ENCODE data around the gene AGXT.

The AGXT gene

GRCh38 chr2:240920783-240921231 is 52.2 kb downstream of the AGXT start:
- Histone ChIP-seq H3K4me3 (ENCODE audit: low read length) (no peak overlapping the region), H3K36me3 (ENCODE audit: control insufficient read depth, insufficient read depth, low read length) (no peaks in the 10 kb centered on the region), H3K9me3 (ENCODE audit: control insufficient read depth, low read length) (no peaks in the 10 kb centered on the region), H3K9ac (ENCODE audit: low read length) (no peak overlapping the region), H3K4me1 (ENCODE audit: control insufficient read depth, insufficient read depth, low read length) (no peaks in the 10 kb centered on the region), H3K27me3 (ENCODE audit: control insufficient read depth, insufficient read depth, low read length) (no peaks in the 10 kb centered on the region)

DNA sequence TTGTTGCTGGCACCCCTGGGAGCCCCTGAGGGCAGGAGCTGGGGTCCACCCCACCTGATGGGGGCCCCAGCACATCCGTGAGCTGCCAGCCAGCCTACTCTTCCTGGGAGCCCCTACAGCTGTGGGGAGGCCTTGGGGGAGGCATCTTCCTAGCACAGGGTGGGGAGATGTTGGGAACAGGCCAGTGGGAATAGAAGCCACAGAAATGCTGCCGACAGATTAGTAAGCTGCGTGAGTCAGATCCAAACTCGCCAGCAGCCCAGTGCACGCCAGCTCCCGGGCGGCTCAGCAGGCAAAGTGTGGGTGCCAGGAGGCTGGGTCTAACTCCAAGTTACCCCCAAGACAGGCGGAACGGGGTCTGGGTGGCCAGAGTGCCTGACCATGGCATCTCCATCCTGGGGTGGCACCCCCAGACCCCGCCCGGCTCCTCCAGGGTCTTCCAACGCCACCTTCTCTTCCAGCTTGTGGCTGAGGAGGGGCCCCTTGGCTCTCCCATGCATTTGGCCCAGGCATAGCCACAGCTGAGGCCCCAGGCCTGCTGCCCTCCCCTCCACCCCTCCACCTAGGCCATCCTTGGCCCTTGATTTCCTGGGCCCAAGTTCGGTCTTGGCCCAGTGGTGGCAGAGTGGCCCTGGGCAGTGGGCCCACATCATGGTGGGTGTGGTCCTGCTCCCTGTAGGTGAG is 52.8 kb downstream of the AGXT start:
- H3K36me3 ChIP-seq (ENCODE audit: control insufficient read depth, insufficient read depth, low read length), result no peaks in the 10 kb centered on the region
- no peak overlapping the region for H3K9ac ChIP-seq (ENCODE audit: low read length)
- no peaks in the 10 kb centered on the region for H3K27me3 ChIP-seq (ENCODE audit: control insufficient read depth, insufficient read depth, low read length)

GRCh38 chr2:240921995-240922244 is 53.3 kb downstream of the AGXT start:
- H3K9ac ChIP-seq (ENCODE audit: low read length), result no peak overlapping the region
- H3K4me1 ChIP-seq (ENCODE audit: control insufficient read depth, insufficient read depth, low read length), result no peaks in the 10 kb centered on the region
- H3K36me3 ChIP-seq (ENCODE audit: control insufficient read depth, insufficient read depth, low read length), result no peaks in the 10 kb centered on the region
- H3K27me3 ChIP-seq (ENCODE audit: control insufficient read depth, insufficient read depth, low read length), result no peaks in the 10 kb centered on the region
- H3K4me3 ChIP-seq (ENCODE audit: low read length), result no peak overlapping the region
- H3K9me3 ChIP-seq (ENCODE audit: control insufficient read depth, low read length), result no peaks in the 10 kb centered on the region

More for the DNA sequence above, 52.8 kb downstream of the AGXT start:
- H3K9me3 ChIP-seq (ENCODE audit: control insufficient read depth, low read length), result no peaks in the 10 kb centered on the region
- H3K4me1 ChIP-seq (ENCODE audit: control insufficient read depth, insufficient read depth, low read length), result no peaks in the 10 kb centered on the region
- H3K4me3 ChIP-seq (ENCODE audit: low read length), result no peak overlapping the region

- H3K27me3 ChIP-seq (ENCODE audit: control insufficient read depth, insufficient read depth, low read length), result no peaks in the 10 kb centered on the region
- no peaks in the 10 kb centered on the region for H3K4me1 ChIP-seq (ENCODE audit: control insufficient read depth, insufficient read depth, low read length)
- no peaks in the 10 kb centered on the region for H3K9me3 ChIP-seq (ENCODE audit: control insufficient read depth, low read length)
- no peak overlapping the region for H3K9ac ChIP-seq (ENCODE audit: low read length)
- H3K36me3 ChIP-seq (ENCODE audit: control insufficient read depth, insufficient read depth, low read length), result no peaks in the 10 kb centered on the region
- H3K4me3 ChIP-seq (ENCODE audit: low read length), result no peak overlapping the region
Observed at GRCh38 chr2:240922245-240922981, 53.8 kb downstream of the AGXT start.

DNA sequence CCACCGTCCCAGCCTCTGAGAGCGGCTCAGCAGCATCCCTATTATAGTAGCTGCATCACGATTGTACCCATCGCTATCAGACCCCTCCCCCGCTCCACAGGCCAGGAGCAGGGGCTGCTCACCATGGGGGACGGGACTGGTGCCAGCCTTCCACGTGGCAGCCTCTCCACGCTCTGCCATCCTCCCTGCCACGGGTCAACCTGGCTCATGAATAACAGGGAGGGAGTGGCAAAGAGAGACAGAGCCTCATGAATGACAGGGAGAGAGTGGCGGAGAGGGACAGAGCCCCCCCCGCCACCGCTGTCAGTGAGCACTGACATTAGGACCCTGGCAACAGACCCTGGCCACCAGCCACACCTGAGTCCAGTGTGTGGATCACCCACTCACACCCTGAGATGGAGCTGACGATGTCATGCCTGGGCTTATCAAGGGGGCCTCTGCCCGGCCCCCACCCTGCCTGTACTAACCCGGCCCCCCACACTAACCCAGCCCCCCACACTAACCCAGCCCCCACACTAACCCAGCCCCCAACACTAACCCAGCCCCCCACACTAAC is 54.4 kb downstream of the AGXT start:
- no peaks in the 10 kb centered on the region for H3K4me1 ChIP-seq (ENCODE audit: control insufficient read depth, insufficient read depth, low read length)
- no peaks in the 10 kb centered on the region for H3K36me3 ChIP-seq (ENCODE audit: control insufficient read depth, insufficient read depth, low read length)
- no peak overlapping the region for H3K4me3 ChIP-seq (ENCODE audit: low read length)
- no peaks in the 10 kb centered on the region for H3K9me3 ChIP-seq (ENCODE audit: control insufficient read depth, low read length)
- no peaks in the 10 kb centered on the region for H3K27me3 ChIP-seq (ENCODE audit: control insufficient read depth, insufficient read depth, low read length)
- no peak overlapping the region for H3K9ac ChIP-seq (ENCODE audit: low read length)

DNA sequence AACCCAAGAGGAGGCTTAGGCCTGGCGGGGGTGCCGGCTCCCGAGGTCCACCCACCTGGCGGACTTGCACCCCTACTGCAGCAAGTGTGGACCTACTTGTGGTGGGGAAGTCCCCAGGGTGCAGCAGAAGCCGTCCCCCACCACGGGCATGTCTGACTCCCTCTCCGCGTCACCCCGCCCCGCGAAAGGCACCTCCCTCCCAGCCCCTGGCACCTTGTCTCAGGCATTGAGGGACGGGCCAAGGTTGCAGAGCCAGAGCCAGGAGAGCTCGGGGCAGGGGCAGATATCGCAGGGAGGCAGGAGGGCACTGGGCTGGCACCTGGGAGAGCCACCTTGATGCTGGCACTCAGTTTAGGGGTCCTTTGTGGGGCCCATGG is 56.6 kb downstream of the AGXT start:
- H3K27me3 ChIP-seq (ENCODE audit: control insufficient read depth, insufficient read depth, low read length), result no peaks in the 10 kb centered on the region
- H3K4me1 ChIP-seq (ENCODE audit: control insufficient read depth, insufficient read depth, low read length), result no peaks in the 10 kb centered on the region
- H3K4me3 ChIP-seq (ENCODE audit: low read length), result no peak overlapping the region
- no peaks in the 10 kb centered on the region for H3K36me3 ChIP-seq (ENCODE audit: control insufficient read depth, insufficient read depth, low read length)
- no peaks in the 10 kb centered on the region for H3K9me3 ChIP-seq (ENCODE audit: control insufficient read depth, low read length)
- no peak overlapping the region for H3K9ac ChIP-seq (ENCODE audit: low read length)

DNA sequence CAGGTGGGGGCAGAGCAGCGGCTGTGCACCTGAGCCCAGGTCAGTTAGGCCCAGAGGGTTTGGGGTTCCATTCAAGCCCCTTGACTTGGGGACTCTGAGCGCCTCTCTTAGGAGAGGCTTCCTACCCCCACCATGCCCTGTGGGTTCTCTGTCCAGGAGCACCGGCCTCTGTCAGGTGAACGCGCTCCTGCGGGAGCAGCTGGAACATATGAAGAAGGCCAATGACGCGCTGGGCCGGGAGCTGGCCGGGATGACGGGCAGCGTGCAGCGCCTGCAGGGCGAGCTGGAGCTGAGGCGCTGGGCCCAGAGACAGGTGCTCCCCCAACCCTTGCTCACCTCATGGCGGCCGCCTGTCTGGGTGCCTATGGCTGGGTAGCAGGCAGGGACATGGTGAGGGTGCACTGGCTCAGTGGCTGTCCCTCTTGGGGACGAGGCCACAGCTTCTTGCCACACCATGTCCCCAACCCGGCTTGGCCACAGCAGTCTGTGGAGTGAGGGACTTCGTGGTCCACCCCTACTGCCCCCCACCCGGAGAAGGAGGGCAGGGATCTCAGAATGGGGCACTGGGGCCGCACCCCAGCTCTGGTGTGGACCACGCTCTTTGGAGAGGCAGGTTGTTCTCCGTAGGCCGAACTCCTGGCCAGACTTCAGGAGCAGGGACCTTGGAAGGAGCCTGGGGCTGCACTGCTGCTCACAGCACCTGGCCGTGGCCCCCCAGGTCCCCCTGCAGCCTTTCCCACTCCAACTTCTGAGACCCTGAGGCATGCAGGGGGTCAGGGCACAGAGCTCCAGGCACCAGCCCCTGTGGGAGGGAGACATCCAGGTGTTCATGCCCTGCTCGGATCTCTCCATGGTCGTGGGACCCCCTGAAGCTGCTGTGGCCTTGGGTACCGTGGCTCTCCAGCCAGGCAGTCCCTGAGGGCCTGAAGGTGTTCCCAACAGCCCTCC is 57.2 kb downstream of the AGXT start:
- Histone ChIP-seq H3K4me1 (ENCODE audit: control insufficient read depth, insufficient read depth, low read length) (no peaks in the 10 kb centered on the region), H3K27me3 (ENCODE audit: control insufficient read depth, insufficient read depth, low read length) (no peaks in the 10 kb centered on the region), H3K9ac (ENCODE audit: low read length) (no peak overlapping the region), H3K9me3 (ENCODE audit: control insufficient read depth, low read length) (no peaks in the 10 kb centered on the region), H3K36me3 (ENCODE audit: control insufficient read depth, insufficient read depth, low read length) (no peaks in the 10 kb centered on the region), H3K4me3 (ENCODE audit: low read length) (no peak overlapping the region)

- no peak overlapping the region for H3K9ac ChIP-seq (ENCODE audit: low read length)
- no peaks in the 10 kb centered on the region for H3K27me3 ChIP-seq (ENCODE audit: control insufficient read depth, insufficient read depth, low read length)
- no peaks in the 10 kb centered on the region for H3K9me3 ChIP-seq (ENCODE audit: control insufficient read depth, low read length)
- no peak overlapping the region for H3K4me3 ChIP-seq (ENCODE audit: low read length)
- no peaks in the 10 kb centered on the region for H3K36me3 ChIP-seq (ENCODE audit: control insufficient read depth, insufficient read depth, low read length)
- no peaks in the 10 kb centered on the region for H3K4me1 ChIP-seq (ENCODE audit: control insufficient read depth, insufficient read depth, low read length)
Observed at GRCh38 chr2:240926516-240927389, 58.1 kb downstream of the AGXT start.

- H3K36me3 ChIP-seq (ENCODE audit: control insufficient read depth, insufficient read depth, low read length), result no peaks in the 10 kb centered on the region
- H3K9me3 ChIP-seq (ENCODE audit: control insufficient read depth, low read length), result no peaks in the 10 kb centered on the region
- H3K4me3 ChIP-seq (ENCODE audit: low read length), result no peak overlapping the region
- no peaks in the 10 kb centered on the region for H3K27me3 ChIP-seq (ENCODE audit: control insufficient read depth, insufficient read depth, low read length)
- H3K9ac ChIP-seq (ENCODE audit: low read length), result no peak overlapping the region
- no peaks in the 10 kb centered on the region for H3K4me1 ChIP-seq (ENCODE audit: control insufficient read depth, insufficient read depth, low read length)
Observed at GRCh38 chr2:240927390-240927781, 58.8 kb downstream of the AGXT start.

- H3K9me3 ChIP-seq (ENCODE audit: control insufficient read depth, low read length), result no peaks in the 10 kb centered on the region
- H3K36me3 ChIP-seq (ENCODE audit: control insufficient read depth, insufficient read depth, low read length), result no peaks in the 10 kb centered on the region
- H3K9ac ChIP-seq (ENCODE audit: low read length), result no peak overlapping the region
- H3K27me3 ChIP-seq (ENCODE audit: control insufficient read depth, insufficient read depth, low read length), result no peaks in the 10 kb centered on the region
- H3K4me3 ChIP-seq (ENCODE audit: low read length), result no peak overlapping the region
- no peaks in the 10 kb centered on the region for H3K4me1 ChIP-seq (ENCODE audit: control insufficient read depth, insufficient read depth, low read length)
Observed at GRCh38 chr2:240928476-240929363, 60.1 kb downstream of the AGXT start.

All from mucosa of stomach (tissue), 1 donor.